HG02571 (cell line): ENCODE results near the gene RBM24.

Source experiments
- ATAC-seq: cut with Tn5 transposase; IDR thresholded peaks from one replicate; pipeline ENCODE4 v1.9.1; 2021; ENCODE audit warnings: mild to moderate bottlenecking, moderate library complexity; ENCODE audit not compliant: unreplicated experiment

Gene RBM24

DNA sequence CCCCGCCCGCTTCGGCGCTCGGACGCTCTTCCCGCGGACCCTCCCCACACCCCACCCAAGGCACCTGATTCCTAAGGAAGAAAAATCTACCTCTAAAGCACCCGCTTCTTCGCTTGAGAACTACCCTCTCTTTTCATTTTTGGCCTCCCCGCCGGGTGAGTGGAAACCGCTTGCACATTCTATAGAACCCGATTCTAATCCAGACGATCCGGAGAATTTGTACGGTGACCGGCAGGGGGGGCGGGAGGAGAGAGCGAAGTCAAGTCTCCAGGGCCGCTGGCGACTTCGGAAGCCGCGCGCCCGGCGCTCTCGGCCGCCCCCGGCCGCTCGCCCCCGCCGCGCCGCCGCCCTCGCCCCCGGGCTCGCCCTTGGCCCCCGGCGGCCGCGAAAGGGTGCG, at the start of gene RBM24:
TSS of gene RBM24 (plus strand) at position 262 of the 397 bp plus-strand sequence. CDS start 221 bp downstream, outside the sequence.
- ATAC-seq = no peak

- no peak for ATAC-seq
Measured at GRCh38 chr6:17233531-17233930, 47.6 kb upstream of the RBM24 start.

- no peak for ATAC-seq
Measured at GRCh38 chr6:17237246-17237645, 43.9 kb upstream of the RBM24 start.

- no peak for ATAC-seq
Measured at GRCh38 chr6:17239260-17239659, 41.9 kb upstream of the RBM24 start.

DNA sequence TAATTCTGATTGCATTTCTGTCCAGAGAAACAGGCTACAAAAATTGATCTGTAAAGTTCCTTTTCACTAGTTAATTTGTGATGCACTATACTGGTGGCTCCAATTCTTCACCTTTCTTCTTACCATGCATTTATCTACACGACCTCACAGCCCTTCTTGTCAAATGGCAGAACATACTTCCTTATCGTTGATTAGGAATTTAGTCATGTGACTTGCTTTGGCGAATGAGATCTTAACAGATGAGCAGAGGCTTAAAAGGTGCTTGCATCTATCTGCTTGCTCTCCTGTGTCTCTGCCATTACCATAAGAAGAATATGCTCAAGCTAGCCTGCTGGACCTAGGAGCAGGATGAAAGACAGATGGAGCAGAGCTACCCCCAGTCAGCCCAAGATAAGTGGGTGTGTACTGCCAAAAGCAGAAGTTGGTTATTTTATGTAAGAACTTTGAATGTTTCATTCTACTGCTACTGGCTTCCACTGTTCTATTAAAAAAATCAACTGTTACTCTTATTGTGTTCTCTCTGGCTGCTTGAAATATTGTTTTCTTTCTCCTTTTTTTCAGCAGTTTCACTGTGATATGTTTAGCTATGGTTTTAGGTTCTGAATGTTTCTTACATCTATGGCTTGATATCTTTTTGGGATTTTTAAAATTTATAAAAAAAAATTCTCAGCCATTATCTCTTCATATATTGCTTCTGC, 40.2 kb upstream of the RBM24 start:
- no peak for ATAC-seq

DNA sequence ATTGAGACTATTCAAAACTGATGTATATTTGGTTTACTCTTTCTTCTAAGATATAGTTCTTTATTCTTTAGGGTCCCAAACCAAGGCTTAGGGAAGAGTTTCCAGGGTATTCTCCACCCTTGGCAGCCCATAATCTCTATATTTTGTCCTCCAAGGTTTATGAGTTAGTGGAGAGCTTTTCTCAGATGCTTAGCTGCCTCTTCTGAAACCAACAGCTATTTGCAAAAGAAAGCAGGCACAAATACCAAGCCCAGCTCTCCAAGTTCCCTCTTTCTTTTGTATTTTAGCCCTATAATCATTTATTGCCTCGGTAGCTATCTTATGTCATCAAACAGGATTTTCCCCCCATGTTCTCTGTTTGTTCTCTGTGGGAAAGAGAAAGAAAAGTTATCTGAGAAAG, 39.1 kb upstream of the RBM24 start:
- ATAC-seq = no peak

- no peak for ATAC-seq
Measured at GRCh38 chr6:17250237-17250636, 30.9 kb upstream of the RBM24 start.

DNA sequence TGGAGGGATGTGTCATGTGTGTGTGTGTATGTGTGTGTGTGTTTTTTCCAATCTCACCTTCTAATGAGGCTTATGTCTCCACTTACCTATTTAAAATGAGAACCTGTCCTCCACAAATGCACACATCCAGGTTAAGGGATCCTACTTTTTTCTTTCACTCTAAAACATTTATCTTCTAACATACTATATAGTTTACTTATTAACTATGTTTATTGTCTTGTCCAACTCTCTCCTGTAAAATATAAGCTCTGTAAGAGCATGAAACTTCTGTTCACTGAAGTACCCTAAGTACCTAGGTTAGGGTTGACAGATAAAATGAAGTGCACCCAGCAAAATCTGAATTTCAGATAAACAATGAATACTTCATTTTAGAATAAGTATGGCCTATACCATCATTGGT, 29.2 kb upstream of the RBM24 start:
- ATAC-seq = no peak

DNA sequence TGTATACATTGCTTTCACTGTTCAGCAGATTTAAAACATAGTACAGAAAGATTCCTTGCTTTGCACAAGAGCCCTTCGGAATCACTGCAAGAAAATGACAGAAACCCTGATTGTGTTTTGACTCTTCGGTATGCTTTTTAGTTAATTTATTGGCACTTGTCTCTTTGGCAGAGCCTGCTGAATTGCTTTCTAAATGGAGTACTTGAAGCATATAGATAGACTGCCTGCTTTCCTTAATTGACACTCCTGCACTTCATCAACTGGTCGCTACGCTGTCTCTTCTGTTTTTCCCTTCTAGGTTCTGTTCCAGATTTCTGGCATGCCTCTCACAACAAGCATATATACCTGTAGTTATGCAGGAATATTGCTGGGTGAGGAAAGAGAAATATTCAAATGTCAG, 22.4 kb upstream of the RBM24 start:
- ATAC-seq = no peak

DNA sequence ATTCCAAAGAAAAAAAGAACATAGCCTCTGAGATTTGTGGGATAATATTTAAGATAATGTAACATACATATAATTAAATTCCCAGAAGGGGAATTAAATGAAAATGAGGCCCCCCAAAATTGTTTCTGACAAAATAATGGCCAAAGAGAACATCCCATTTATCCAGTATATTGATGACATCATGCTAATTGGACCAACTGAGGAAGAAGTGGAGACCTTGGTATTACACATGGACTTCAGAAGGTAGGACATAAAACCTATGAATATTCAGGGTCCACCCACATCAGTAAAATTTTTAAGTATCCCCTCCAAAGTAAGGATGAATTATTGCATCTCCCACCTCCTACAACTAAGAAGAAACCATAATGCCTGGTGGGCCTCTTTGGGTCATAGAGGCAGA, 15.6 kb upstream of the RBM24 start:
- ATAC-seq = no peak

- ATAC-seq = no peak
Measured at GRCh38 chr6:17267566-17267965, 13.6 kb upstream of the RBM24 start.

DNA sequence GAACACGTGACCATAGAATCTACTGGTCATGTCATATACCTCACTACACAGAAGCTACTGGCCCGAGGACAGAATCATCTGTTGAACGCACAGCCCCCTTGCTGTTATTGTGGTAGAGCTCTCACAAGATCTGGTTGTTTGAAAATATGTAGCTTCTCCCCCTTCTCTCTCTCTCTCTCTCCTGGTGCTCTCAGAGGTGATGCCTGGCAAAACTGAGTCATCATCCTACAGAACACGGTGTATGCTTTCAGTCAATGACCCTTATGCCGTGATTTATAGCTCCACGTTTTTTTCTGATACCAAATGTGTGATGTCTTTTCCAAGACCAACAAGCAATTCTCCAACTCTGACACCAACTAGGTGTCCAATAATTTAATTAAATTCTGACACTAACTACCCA, 13.0 kb upstream of the RBM24 start:
- no peak for ATAC-seq

DNA sequence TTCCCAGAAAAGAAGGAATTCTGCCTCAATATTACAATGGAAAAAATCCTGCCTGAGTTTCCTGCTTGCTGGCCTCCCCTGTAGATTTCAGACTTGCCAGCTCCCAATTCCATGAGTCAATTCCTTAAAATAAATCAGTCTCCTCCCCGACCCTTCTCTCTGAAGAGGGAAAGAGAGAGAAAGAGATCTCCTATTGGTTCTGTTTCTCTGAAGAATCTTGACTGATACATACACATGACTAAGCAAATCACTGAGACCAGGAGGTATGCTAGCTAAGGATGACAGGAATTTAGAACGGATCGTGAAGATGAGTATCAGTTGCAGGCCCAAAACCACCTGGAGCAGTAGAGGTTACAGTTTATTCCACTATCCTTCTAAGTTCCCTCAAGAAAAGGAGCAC, 11.3 kb upstream of the RBM24 start:
- ATAC-seq = no peak

DNA sequence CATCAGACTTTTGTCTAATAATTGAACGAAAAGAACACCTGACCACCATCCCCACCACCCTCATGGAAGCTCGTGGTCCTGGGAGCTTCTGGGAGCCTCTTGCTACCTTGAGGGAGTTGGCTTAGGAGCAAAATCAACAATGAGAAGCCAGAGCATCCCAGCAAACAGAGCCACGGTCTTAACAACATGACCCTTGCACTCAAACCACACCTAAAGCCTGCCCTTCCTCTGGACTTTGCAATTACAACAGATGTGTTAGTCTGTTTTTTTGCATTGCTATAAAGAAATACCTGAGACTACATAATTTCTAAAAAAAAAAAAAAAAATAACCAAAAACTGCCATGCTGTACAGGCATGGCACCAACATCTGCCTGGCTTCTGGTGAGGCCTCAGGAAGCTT, 9.5 kb upstream of the RBM24 start:
- no peak for ATAC-seq

- no peak for ATAC-seq
Measured at GRCh38 chr6:17276766-17277165, 4.4 kb upstream of the RBM24 start.

GRCh38 chr6:17277256-17277655, 3.9 kb upstream of the RBM24 start:
- ATAC-seq = no peak

- no peak for ATAC-seq
Measured at GRCh38 chr6:17278289-17279063, 2.7 kb upstream of the RBM24 start.

DNA sequence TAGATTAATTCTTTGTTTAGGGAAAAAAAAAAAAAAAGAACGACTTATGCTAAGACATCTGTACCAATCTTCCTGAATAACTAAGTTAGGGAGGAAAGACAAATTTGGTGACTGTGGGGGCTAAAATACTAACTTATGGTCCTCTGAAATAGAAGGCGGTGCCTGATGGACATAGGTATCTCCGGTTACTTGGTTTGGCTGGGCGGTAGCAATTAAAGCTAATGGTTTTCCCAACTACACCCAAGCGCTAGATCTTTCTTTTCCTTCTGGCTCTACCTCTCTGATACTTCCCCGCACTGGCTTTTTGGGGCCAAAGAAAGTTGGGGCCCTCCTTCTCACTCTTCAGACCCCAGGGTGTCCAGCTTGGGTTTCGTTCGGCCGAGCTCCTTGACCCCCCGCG, 1.0 kb upstream of the RBM24 start:
- no peak for ATAC-seq

- no peak for ATAC-seq
Measured at GRCh38 chr6:17280552-17281090, 540 bp upstream of the RBM24 start.

- ATAC-seq = no peak
Measured at GRCh38 chr6:17281497-17282481, 628 bp downstream of the RBM24 start.

GRCh38 chr6:17283074-17283473, 1.9 kb downstream of the RBM24 start:
- ATAC-seq = no peak
